Activated CD4-positive, alpha-beta memory T cell treated with anti-CD3 and anti-CD28 coated beads for 36 hours (primary cell): Measurements from ENCODE around the gene SETDB1. TPM values are rescaled to one million over a fixed set of nuclear protein-coding genes. Genes with fewer than 3 reads are reported as not detected.

ENCODE experiments used
- CTCF ChIA-PET: fragments of 350-600 bp; sonication (Branson Sonifier 250); formaldehyde crosslinking; loops from one replicate; lab custom pipeline; 2021; ENCODE audit warnings: antibody characterized with exemption, inconsistent platforms; lab: Charles Lee
- POLR2A ChIA-PET: fragments of 350-600 bp; sonication (Branson Sonifier 250); formaldehyde crosslinking; loops from one replicate; lab custom pipeline; 2021; ENCODE audit warnings: antibody characterized with exemption; lab: Charles Lee
- DNase-seq: peaks from one replicate; pipeline ENCODE4 v3.0.0-alpha.2; 2020
- H3K27ac Mint-ChIP-seq: one replicate; pipeline ENCODE4 v1.8.0; 2021; ENCODE audit warnings: mixed read lengths
- H3K27me3 Mint-ChIP-seq: one replicate; pipeline ENCODE4 v1.8.0; 2021; ENCODE audit warnings: mixed read lengths
- H3K36me3 Mint-ChIP-seq: one replicate; pipeline ENCODE4 v1.8.0; 2021; ENCODE audit warnings: mixed read lengths
- H3K4me1 Mint-ChIP-seq: one replicate; pipeline ENCODE4 v1.8.0; 2021; ENCODE audit warnings: low read depth, mixed read lengths
- H3K4me3 Mint-ChIP-seq: one replicate; pipeline ENCODE4 v1.8.0; 2021; ENCODE audit warnings: mild to moderate bottlenecking, mixed read lengths
- H3K9me3 Mint-ChIP-seq: one replicate; pipeline ENCODE4 v1.8.0; 2021; ENCODE audit warnings: mixed read lengths
- intact Hi-C: fragments of 100-400 bp; cut with micrococcal nuclease; formaldehyde crosslinking; loops from one replicate; pipeline ENCODE4 v1.15.1; 2023
- total RNA-seq, 2 experiments: library from RNA; stranded (reverse); gene quantifications; one replicate each; pipeline ENCODE4 v1.2.3, GENCODE V29; 2021

Gene SETDB1
- total RNA-seq, 2 experiments from 2014 or later: 42.3 to 50.0 TPM

- peak; percentile 91 for DNase-seq
- Mint-ChIP-seq H3K4me1 (peaks cover 48% of the 10 kb centered on the region), H3K27ac (peak overlapping the region; percentile 94), H3K36me3 (peaks cover 4% of the 10 kb centered on the region), H3K9me3 (no peaks in the 10 kb centered on the region), H3K4me3 (peak overlapping the region; percentile 76), H3K27me3 (no peaks in the 10 kb centered on the region)
- POLR2A ChIA-PET: no interaction called here
- CTCF ChIA-PET: interaction anchor here (0.6 to 12.0 kb wide), 5 partner anchors 23 to 348 kb away, joined by 3 to 222 read pairs (median 3); partner anchors contain the start of genes ENSA and MINDY1
- intact Hi-C loops: loop anchor here (2.0 to 10.0 kb wide), 7 partner anchors 54 to 742 kb away; partner anchors contain the start of genes ANP32E, CTSS and TARS2
These were observed 50.9 kb downstream of the SETDB1 start for GRCh38 chr1:150976879-150977694.

GRCh38 chr1:150979092-150980056 is 53.2 kb downstream of the SETDB1 start:
- no peaks in the 10 kb centered on the region for H3K36me3 Mint-ChIP-seq
- POLR2A ChIA-PET: no interaction called here
- DNase-seq: peak; percentile 92
- peaks cover 33% of the 10 kb centered on the region for H3K4me1 Mint-ChIP-seq
- peak overlapping the region; percentile 7 for H3K4me3 Mint-ChIP-seq
- CTCF ChIA-PET: interaction anchor here (1.0 to 12.0 kb wide), 9 partner anchors 9 to 723 kb away, joined by 3 to 222 read pairs (median 4); partner anchors contain the start of genes GOLPH3L and MINDY1
- H3K27ac Mint-ChIP-seq: no peak overlapping the region
- intact Hi-C loops: loop anchor here (2.0 to 10.0 kb wide), 9 partner anchors 17 to 745 kb away; partner anchors contain the start of genes ANP32E, ARNT, CTSS and TARS2
- no peaks in the 10 kb centered on the region for H3K27me3 Mint-ChIP-seq
- no peaks in the 10 kb centered on the region for H3K9me3 Mint-ChIP-seq

GRCh38 chr1:150981177-150981804 is 55.1 kb downstream of the SETDB1 start:
- H3K9me3 Mint-ChIP-seq: no peaks in the 10 kb centered on the region
- CTCF ChIA-PET: interaction anchor here (0.8 to 12.0 kb wide), 6 partner anchors 11 to 89 kb away, joined by 3 to 222 read pairs (median 6); partner anchors contain the start of genes C1orf56, GABPB2 and MINDY1
- DNase-seq: no peak
- peaks cover 23% of the 10 kb centered on the region for H3K4me1 Mint-ChIP-seq
- no peak overlapping the region for H3K27ac Mint-ChIP-seq
- no peak overlapping the region for H3K4me3 Mint-ChIP-seq
- POLR2A ChIA-PET: interaction anchor here (1.2 kb wide), 1 partner anchor 11 kb away, joined by 3 read pairs; no protein-coding TSS in a partner anchor
- no peaks in the 10 kb centered on the region for H3K36me3 Mint-ChIP-seq
- intact Hi-C loops: no loop called here
- no peaks in the 10 kb centered on the region for H3K27me3 Mint-ChIP-seq

- no peaks in the 10 kb centered on the region for H3K27me3 Mint-ChIP-seq
- H3K36me3 Mint-ChIP-seq: no peaks in the 10 kb centered on the region
- ChIA-PET POLR2A (interaction anchor here (1.2 kb wide), 1 partner anchor 11 kb away, joined by 3 read pairs; no protein-coding TSS in a partner anchor), CTCF (interaction anchor here (1.0 to 12.0 kb wide), 5 partner anchors 12 to 66 kb away, joined by 4 to 222 read pairs (median 6); partner anchors contain the start of genes C1orf56 and MINDY1)
- no peak within 1 kb of the TSS for H3K4me3 Mint-ChIP-seq
- DNase-seq: no peak
- peaks cover 16% of the 10 kb centered on the region for H3K4me1 Mint-ChIP-seq
- intact Hi-C loops: no loop called here
- H3K9me3 Mint-ChIP-seq: no peaks in the 10 kb centered on the region
- H3K27ac Mint-ChIP-seq: no peak within 1 kb of the TSS
These were observed 55.9 kb downstream of the SETDB1 start, which contains the start of gene ANXA9 for GRCh38 chr1:150981805-150982712. Gene ANXA9 (plus strand): TSS chr1:150982292. CDS start chr1:150983106, 814 bp downstream.

GRCh38 chr1:150985179-150985825 is 59.1 kb downstream of the SETDB1 start:
- Mint-ChIP-seq H3K27me3 (no peaks in the 10 kb centered on the region), H3K4me3 (no peak overlapping the region), H3K9me3 (no peaks in the 10 kb centered on the region), H3K36me3 (no peaks in the 10 kb centered on the region), H3K27ac (no peak overlapping the region), H3K4me1 (peaks cover 3% of the 10 kb centered on the region)
- ChIA-PET CTCF (interaction anchor here (1.0 to 2.4 kb wide), 3 partner anchors 11 to 170 kb away, joined by 3 to 11 read pairs (median 7); no protein-coding TSS in a partner anchor), POLR2A (interaction anchor here (0.6 kb wide), 2 partner anchors 21 to 52 kb away, joined by 3 to 4 read pairs; partner anchors contain the start of gene MINDY1)
- DNase-seq: no peak
- intact Hi-C loops: no loop called here

GRCh38 chr1:150987924-150988323 is 61.8 kb downstream of the SETDB1 start:
- Mint-ChIP-seq H3K9me3 (no peaks in the 10 kb centered on the region), H3K36me3 (no peaks in the 10 kb centered on the region), H3K4me1 (peaks cover 3% of the 10 kb centered on the region), H3K27me3 (no peaks in the 10 kb centered on the region), H3K4me3 (no peak overlapping the region), H3K27ac (no peak overlapping the region)
- CTCF ChIA-PET: interaction anchor here (1.5 kb wide), 1 partner anchor 18 kb away, joined by 9 read pairs; no protein-coding TSS in a partner anchor
- no peak for DNase-seq
- intact Hi-C loops: no loop called here
- POLR2A ChIA-PET: no interaction called here

GRCh38 chr1:150992626-150993025 is 66.5 kb downstream of the SETDB1 start:
- Mint-ChIP-seq H3K27ac (no peak overlapping the region), H3K27me3 (no peaks in the 10 kb centered on the region), H3K4me3 (no peak overlapping the region), H3K9me3 (no peaks in the 10 kb centered on the region), H3K36me3 (peaks cover 5% of the 10 kb centered on the region), H3K4me1 (peaks cover 8% of the 10 kb centered on the region)
- intact Hi-C loops: no loop called here
- POLR2A ChIA-PET: no interaction called here
- no peak for DNase-seq
- CTCF ChIA-PET: no interaction called here

GRCh38 chr1:150994248-150994647 is 68.1 kb downstream of the SETDB1 start:
- CTCF ChIA-PET: interaction anchor here (0.6 to 14.0 kb wide), 7 partner anchors 8 to 435 kb away, joined by 3 to 222 read pairs (median 4); partner anchors contain the start of genes ANXA9, CERS2, GOLPH3L and MINDY1
- no peak for DNase-seq
- no peak overlapping the region for H3K27ac Mint-ChIP-seq
- H3K27me3 Mint-ChIP-seq: no peaks in the 10 kb centered on the region
- POLR2A ChIA-PET: no interaction called here
- intact Hi-C loops: no loop called here
- no peaks in the 10 kb centered on the region for H3K9me3 Mint-ChIP-seq
- H3K4me3 Mint-ChIP-seq: no peak overlapping the region
- H3K4me1 Mint-ChIP-seq: peaks cover 8% of the 10 kb centered on the region
- peaks cover 7% of the 10 kb centered on the region for H3K36me3 Mint-ChIP-seq

GRCh38 chr1:150995460-150995859 is 69.3 kb downstream of the SETDB1 start:
- CTCF ChIA-PET: interaction anchor here (0.6 to 14.0 kb wide), 22 partner anchors 9 to 787 kb away, joined by 3 to 222 read pairs (median 4); partner anchors contain the start of genes ANXA9, CDC42SE1, CERS2 and GOLPH3L
- peaks cover 7% of the 10 kb centered on the region for H3K36me3 Mint-ChIP-seq
- H3K4me3 Mint-ChIP-seq: no peak overlapping the region
- intact Hi-C loops: no loop called here
- no peaks in the 10 kb centered on the region for H3K9me3 Mint-ChIP-seq
- H3K27me3 Mint-ChIP-seq: no peaks in the 10 kb centered on the region
- H3K4me1 Mint-ChIP-seq: peaks cover 16% of the 10 kb centered on the region
- no peak for DNase-seq
- no peak overlapping the region for H3K27ac Mint-ChIP-seq
- POLR2A ChIA-PET: interaction anchor here (0.9 kb wide), 1 partner anchor 11 kb away, joined by 5 read pairs; the partner anchor contains the start of gene MINDY1
